Astrocyte of the spinal cord (primary cell): Measurements from ENCODE around the gene SHANK2.

Source experiments
- DNase-seq: peaks from one replicate; pipeline ENCODE4 v3.0.0; 2011; ENCODE audit warnings: low read depth, low spot score
- H3K4me3 ChIP-seq: 2 replicates; pipeline ENCODE4 v1.5.1; 2011; ENCODE audit warnings: low read depth, mild to moderate bottlenecking, low read length, moderate library complexity
- in situ Hi-C: cut with HindIII; loops from 2 replicates; pipeline ENCODE4 v1.10.0; 2017; ENCODE audit warnings: low sequenced_read_pairs
- TF ChIP-seq, protein P1 (sequence below): IDR thresholded peaks from 2 replicates; pipeline ENCODE4 v1.5.1; 2012; ENCODE audit warnings: low read depth, mild to moderate bottlenecking, low read length, inconsistent platforms

SHANK2 gene

GRCh38 chr11:71228961-71229360 lies 23.4 kb downstream of the SHANK2 start:
- DNase-seq: no peak
- in situ Hi-C loops: no loop called here
- TF ChIP-seq, protein P1, sequence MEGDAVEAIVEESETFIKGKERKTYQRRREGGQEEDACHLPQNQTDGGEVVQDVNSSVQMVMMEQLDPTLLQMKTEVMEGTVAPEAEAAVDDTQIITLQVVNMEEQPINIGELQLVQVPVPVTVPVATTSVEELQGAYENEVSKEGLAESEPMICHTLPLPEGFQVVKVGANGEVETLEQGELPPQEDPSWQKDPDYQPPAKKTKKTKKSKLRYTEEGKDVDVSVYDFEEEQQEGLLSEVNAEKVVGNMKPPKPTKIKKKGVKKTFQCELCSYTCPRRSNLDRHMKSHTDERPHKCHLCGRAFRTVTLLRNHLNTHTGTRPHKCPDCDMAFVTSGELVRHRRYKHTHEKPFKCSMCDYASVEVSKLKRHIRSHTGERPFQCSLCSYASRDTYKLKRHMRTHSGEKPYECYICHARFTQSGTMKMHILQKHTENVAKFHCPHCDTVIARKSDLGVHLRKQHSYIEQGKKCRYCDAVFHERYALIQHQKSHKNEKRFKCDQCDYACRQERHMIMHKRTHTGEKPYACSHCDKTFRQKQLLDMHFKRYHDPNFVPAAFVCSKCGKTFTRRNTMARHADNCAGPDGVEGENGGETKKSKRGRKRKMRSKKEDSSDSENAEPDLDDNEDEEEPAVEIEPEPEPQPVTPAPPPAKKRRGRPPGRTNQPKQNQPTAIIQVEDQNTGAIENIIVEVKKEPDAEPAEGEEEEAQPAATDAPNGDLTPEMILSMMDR: no peak
- no peak overlapping the region for H3K4me3 ChIP-seq

DNA sequence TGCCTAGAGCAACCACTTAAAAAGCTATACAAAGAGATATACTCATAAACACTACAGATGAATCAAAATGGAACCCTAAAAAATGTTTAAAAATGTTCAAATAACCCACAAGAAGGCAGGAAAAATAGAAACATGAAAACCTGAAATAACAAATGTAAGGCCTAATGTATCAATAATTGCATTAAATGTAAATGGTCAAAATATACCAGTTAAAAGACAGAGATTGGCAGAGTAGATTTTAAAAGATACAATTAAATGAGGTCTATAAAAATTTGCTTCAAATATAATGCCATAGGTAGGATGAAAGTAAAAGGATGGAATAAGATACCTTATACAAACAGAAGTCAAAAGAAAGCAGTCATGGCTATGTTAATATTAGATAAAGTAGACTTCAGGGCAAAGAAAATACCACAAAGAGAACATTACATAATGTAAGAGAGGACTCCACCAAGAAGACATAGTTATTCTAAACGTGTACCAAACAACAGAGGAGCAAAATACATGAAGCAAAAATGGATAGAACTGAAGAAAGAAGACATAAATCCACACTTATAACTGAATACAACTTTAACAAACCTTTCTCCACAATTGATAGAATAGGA lies 25.2 kb downstream of the SHANK2 start:
- no peak for DNase-seq
- no peak overlapping the region for H3K4me3 ChIP-seq
- TF ChIP-seq, protein P1: no peak
- in situ Hi-C loops: no loop called here

DNA sequence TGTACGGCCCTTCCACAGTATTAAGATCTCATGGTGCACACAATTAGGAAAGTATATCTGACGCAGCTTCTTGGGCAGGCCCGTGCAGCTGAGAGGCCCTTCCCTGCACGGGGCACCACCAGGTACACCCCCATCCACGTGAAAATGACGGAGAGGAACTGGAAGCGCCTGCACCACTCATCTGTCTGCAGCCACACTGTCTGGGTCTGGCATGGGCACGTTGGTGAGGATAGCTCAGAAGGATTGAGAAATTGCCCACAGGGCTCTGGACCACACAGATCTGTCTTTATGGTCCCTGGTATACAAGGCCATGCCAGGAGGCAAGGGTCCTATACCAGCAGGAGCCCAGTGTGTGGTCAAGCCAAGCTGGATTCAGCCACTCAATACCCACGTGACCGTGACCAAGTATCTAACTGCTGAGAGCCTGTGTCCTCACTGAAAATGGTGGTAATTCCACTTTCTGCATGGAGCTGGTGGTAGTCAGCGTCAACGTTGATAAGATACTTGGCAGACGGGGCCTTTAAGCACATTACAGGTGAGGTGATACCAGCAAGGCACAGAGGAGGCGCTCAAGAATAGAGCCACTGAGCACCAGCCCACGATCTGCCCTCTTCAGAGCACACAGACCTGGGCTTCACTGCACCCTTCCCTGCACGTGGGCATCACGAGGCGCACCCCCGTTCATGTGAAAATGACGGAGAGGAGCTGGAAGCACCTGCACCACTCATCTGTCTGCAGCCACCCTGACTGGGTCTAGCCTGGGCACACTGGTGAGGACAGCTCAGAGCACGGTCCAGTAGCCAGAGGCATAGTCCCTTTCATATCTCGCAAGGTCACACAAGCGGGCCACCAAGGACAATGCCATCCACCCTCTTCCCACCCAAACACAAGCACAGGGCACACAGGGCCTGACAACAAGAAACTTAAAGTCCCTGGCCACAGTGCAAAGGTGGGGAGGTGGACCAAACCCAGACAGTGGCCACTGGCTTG lies 28.4 kb downstream of the SHANK2 start:
- TF ChIP-seq, protein P1: no peak
- in situ Hi-C loops: no loop called here
- H3K4me3 ChIP-seq: no peak overlapping the region
- no peak for DNase-seq

GRCh38 chr11:71223081-71223405 lies 29.3 kb downstream of the SHANK2 start:
- TF ChIP-seq, protein P1: no peak
- no peak overlapping the region for H3K4me3 ChIP-seq
- in situ Hi-C loops: no loop called here
- no peak for DNase-seq

DNA sequence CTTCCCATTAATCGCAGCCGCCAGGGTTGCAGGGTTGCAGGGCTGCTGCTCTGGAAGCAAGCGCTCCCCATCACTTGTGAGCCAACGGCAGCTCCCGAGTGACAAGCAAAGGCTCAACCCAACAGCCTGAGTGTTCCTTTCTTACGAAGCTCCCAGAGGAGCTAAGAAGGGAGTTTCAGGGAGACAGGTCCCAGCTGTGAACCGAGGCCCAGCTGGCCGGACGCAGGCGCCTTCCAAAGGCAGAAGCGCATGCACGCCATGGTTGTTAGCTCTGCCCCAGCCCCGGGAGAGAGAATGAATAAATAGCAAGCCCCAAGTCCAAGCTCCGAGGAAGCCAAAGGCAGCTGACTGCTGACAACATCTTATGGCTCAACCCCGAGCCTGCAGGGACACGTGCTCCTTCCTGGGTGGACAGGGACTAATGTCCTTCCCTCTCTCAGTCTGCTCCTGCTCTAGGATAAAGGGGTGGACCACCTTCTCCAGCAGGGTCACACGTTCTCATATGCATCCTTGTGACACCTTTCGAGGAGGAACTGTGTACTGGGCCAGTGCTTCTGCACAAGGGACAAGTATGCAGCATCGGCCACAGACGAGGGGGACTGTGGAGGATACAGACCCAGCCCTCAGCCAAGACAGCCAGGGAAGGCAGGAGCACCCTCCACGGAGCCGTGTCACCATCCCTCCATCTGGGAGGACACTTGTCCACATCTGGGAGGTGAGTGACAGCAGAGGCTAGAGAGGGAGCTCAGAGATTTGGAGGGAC lies 29.9 kb downstream of the SHANK2 start:
- no peak overlapping the region for H3K4me3 ChIP-seq
- DNase-seq: no peak
- in situ Hi-C loops: no loop called here
- TF ChIP-seq, protein P1: no peak

DNA sequence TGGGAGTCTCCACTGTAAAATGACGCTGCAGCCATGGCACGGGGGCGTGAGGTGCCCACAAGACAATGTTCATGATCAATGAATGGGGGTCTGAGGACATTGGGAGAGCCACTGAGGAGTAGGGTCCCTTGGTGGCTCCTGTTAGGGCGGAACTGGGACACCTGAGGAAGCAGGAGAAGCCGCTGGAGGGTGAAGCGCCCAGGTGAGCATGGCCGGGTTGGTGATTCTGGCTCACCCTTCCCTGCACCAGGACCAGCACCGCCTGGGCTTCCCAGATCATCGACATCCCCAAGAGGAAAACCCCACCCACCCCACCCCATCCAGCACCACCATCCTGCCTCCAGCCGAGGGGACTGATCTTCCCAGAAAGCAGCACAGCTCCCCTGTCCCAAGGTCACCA lies 30.6 kb downstream of the SHANK2 start:
- TF ChIP-seq, protein P1: no peak
- in situ Hi-C loops: no loop called here
- no peak overlapping the region for H3K4me3 ChIP-seq
- no peak for DNase-seq
